Activated CD4-positive, CD25-positive, alpha-beta regulatory T cell treated with anti-CD3 and anti-CD28 coated beads, Interleukin-2, amount 50 U/mL, for 72 hours (primary cell): ENCODE measurements around the gene PLA2G4C.

Experiments
- DNase-seq: peaks from one replicate; pipeline ENCODE4 v3.0.0; 2021

The PLA2G4C gene

GRCh38 chr19:48051335-48052033, 59.1 kb downstream of the PLA2G4C start:
- DNase-seq = no peak

DNA sequence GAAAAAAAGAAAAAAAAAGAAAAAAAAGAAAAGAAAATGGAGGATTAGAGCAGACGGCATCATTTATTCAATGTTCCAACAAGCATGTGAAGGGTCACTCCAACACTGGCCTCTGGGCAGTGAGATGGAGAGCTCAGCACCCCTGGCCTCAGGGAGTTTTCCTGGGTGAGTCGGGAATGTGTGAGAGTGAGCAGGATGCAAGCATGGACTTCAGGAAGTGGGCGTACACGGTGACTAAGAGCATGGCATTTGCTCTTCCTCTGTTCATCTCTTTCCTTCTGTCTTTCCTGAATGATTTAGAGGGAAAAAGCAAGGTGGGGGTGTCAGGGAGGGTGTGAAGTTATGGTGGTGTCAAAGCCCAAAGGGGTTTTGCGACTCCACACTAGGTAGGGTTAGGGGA, 66.1 kb downstream of the PLA2G4C start:
- no peak for DNase-seq

DNA sequence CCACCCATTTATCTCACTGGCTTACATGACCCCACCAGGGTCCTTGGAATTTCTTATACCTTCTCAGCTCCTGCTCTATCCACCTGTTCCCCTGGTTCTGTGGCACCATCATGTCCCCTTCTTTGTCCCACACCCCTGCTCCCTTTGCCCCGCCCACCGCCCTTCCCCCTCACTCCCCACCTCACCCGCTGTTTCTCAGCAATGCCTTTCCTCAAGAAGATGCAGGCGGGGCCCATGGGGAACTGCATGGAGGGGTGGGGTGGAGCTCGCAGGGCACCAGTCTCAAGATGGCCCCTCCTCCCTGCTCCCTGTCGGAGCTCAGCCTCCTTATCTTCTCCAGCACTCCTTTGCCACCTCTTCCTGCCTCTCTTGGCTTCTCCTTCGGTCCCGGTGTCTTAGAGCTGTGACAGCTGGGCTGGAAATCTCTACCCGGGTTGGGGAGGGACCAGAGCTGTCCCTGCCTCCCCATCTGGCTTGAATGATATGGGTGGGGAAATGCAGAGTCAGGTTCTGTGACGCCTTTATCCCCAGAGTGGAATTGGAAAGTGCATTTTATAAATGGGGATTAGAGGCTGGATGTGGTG, 66.8 kb downstream of the PLA2G4C start, which contains the start of gene CABP5:
Gene CABP5, minus strand, starts transcription at position 405 of the 584 bp plus-strand sequence. Its CDS starts 157 bp downstream, at position 248.
- no peak for DNase-seq

DNA sequence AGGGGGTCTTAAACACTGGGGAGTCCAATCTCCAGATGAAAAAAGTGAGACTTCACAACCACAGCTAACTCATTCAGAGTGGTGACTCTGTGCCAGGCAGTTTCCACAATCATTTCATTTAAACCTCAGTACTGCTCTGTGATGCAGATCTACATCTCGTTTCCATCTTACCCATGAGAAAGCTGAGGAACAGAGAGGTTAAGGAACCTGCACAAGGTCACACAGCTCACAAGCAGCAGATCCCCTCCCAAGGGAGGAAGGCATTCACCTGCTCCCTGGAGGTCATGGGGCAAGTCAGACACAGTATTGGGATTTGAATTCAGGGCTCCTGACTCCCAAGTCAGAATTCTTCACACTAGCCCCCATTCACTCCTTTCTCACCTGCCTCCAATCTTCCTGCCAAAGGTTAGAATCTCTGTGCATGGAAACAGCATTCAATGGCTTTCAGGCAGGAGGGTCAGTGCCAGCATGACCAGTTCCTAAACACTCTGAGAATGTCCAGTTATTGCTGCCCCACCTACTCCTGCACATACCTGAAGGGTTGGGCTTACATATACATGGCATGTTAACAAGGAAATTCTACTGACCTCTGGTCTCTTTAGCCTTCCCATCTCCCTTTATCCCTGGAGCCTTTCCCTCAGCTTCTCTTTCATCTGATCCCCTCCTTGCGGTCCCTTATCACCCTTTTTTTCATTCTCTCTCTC, 68.6 kb downstream of the PLA2G4C start:
- DNase-seq = no peak

DNA sequence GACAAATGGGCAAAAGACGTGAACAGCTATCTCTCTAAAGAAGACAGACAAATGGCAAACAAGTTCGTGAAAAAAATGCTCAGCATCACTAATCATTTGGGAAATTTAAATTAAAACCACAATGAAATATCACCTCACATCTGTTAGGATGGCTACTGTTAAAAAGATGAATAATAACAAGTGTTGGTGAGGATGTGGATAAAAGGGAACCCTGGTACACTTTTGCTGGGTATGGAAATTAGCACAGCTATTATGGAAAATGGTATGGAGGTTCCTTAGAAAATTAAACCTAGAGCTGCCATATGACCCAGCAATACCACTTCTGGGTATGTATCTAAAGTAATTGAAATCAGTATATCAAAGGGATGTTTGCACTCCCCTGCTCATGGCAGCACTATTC, 73.9 kb downstream of the PLA2G4C start:
- DNase-seq = no peak

DNA sequence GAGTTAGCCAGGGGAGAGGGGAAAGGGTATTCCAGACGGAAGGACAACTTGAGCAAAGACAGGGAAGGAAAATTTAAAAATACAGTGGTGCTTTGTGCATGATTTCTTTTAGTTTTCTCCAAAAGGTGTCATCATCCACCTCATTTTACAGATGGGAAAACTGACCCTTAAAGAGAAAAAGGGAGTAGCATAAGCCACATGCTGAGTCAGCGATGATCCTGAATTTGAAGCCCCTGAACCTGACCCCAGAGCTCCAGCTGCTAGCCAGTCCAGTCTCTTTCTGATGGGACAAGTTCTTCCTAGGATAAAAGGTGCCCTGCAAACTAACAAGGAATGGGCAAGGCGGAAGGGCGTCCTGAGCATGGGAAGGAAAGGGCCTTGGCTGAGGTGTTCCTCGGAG, 77.0 kb downstream of the PLA2G4C start:
- no peak for DNase-seq

DNA sequence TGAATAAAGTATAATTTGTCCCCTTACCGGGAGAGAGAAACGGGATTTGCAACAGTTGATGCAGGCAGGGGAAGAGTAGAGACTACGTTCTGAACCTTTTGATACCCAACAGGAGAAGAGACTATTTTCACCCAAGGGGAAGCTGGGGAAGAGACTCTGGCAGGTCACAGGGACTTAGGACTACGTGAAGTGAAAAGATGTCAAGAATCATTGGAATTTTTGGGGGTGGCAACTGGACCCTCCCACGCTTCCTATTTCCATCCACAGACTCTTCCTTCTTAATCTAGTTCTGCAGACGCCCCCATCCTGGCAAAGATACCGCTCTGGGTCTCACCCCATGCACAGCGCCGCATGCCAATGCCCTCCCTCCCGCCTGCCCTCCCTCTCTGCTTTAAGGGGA, 80.5 kb downstream of the PLA2G4C start:
- DNase-seq = no peak

- no peak for DNase-seq
Observed at GRCh38 chr19:48029431-48029830, 81.2 kb downstream of the PLA2G4C start.

DNA sequence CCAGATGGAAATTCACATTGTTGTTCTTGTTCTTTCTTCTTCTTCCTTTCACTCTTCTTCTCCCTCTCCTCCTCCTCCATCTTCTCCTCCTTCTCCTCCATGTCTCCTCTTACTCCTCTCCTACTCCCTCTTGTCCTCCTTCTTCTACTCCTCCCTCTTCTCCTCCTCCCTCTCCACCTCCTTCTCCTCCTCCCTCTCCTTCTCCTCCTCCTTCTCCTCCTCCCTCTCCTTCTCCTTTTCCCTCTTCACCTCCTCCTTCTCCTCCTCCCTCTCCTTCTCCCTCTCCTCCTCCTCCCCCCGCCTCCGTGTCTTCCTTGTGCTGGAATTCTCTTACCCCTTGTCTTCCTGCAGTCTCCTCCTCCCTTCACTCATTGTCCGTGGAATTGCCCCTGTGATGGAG, 85.1 kb downstream of the PLA2G4C start:
- no peak for DNase-seq

GRCh38 chr19:48023518-48023917, 87.1 kb downstream of the PLA2G4C start:
- no peak for DNase-seq

DNA sequence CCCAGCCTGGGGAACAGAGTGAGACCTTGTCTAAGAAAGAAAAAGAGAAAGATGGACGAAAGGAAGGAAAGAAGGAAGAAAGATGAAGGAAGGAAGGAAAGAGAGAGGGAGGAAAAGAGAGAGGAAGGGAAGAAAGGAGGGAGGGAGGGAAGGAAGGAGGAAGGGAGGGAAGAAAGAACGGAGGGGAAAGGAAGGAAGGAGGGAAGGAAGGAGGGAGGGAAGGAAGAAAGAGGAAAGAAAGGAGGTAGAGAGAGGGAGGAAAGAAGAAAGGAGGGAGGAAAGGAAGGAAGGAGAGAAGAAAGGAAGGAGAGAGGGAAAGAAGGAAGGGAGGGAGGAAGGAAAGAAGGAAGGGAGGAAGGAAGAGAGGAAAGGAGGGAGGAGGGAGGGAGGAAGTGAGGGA, 87.6 kb downstream of the PLA2G4C start:
- DNase-seq = no peak

DNA sequence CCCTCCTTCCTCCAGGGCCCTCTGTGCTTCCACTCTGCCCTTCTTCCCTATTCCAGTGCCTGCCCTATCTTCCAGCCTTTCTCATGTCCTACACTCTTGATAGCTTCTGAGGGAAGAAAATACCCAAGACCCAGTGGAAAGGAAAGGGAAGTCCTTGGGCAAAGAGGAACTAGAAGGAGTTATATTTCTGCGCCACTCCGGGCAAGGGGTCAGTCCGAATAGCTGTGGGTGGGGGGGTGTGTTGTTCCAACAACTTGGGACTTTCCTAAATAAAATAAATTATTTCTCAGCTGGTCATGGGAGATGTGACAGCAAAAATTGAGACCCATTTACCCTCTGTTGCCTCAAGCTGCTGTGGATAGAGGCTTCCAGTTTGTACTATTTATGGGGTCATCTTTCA, 89.9 kb downstream of the PLA2G4C start:
- DNase-seq = no peak

DNA sequence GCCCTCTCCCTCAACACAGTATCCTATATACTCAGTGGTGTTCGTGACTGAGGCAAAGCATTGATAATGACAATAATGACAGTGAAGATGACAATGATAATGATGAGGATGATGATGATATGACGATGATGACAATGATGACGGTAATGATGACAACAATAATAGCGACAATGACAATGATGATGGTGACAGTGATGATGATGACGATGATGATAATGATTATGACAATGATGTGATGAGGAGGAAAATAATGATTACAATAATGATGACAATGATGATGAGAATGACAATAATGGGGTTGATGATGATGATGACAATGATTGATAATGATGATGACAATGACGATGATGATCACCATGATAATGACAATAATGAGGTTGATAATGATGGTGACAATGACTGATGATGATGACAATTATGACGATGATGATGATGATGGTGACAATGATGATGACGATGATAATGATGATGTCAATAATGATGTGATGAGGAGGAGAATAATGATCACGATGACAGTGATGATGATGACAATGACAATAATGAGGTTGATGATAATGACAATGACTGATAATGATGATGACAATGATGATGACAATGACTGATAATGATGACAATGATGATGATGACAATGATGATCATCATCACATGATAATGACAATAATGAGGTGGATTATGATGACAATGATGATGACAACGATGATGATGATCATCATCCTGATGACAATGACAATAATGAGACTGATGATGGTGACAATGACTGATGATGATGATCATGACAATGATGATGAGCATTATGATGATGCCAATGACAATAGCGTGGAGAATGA, 99.5 kb downstream of the PLA2G4C start:
- DNase-seq = no peak

DNA sequence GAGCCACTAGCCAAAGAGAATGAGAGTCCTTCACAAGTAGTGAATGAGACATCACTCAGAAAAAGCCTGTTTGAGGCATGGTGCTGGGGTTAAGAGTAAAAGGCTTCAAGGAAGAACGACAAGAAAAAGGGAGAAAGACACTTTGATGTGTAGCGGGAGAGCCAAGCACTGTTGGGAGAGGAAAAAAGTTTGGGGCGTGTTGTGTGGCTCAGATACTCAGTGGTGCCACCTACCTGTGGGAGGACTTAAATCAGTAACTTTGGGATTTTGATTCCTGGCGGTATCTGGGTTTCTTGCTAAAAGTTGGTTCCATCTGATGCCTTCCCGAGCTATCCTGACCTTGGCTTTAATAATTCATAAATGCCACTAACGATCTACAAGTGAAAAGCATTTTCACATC, 103.9 kb downstream of the PLA2G4C start:
- DNase-seq = no peak

GRCh38 chr19:48004236-48004635, 106.4 kb downstream of the PLA2G4C start:
- DNase-seq = no peak

GRCh38 chr19:48000846-48001245, 109.8 kb downstream of the PLA2G4C start:
- no peak for DNase-seq

GRCh38 chr19:47998800-47999199, 111.8 kb downstream of the PLA2G4C start:
- DNase-seq = no peak
